Calu3 (cell line): ENCODE data around the gene DLGAP1. TPM values are rescaled to one million over a fixed set of nuclear protein-coding genes. Genes with fewer than 3 reads are reported as not detected.

Source experiments
- BruUV-seq: library from RNA; stranded (reverse); fragments of 400-500 nt; replicated peaks from 2 replicates; lab custom pipeline; 2021; lab: Mats Ljungman, UMichigan
- CTCF ChIA-PET: fragments of 300-600 bp; sonication (Branson Sonifier 250); formaldehyde crosslinking; loops from one replicate; lab custom pipeline; 2022; ENCODE audit warnings: antibody characterized with exemption; lab: Charles Lee
- DNase-seq: peaks from one replicate; pipeline ENCODE4 v3.0.0; 2022
- H3K27ac Mint-ChIP-seq: one replicate; pipeline ENCODE4 v1.8.0; 2022; ENCODE audit warnings: mixed read lengths; ENCODE audit not compliant: unreplicated experiment
- H3K27me3 Mint-ChIP-seq: one replicate; pipeline ENCODE4 v1.8.0; 2022; ENCODE audit warnings: mixed read lengths; ENCODE audit not compliant: unreplicated experiment
- H3K36me3 Mint-ChIP-seq: one replicate; pipeline ENCODE4 v1.8.0; 2022; ENCODE audit warnings: mild to moderate bottlenecking, moderate library complexity, mixed read lengths; ENCODE audit not compliant: insufficient read depth, unreplicated experiment
- H3K4me1 Mint-ChIP-seq: one replicate; pipeline ENCODE4 v1.8.0; 2022; ENCODE audit warnings: mild to moderate bottlenecking, low read depth, mixed read lengths; ENCODE audit not compliant: unreplicated experiment
- H3K4me3 Mint-ChIP-seq: one replicate; pipeline ENCODE4 v1.8.0; 2022; ENCODE audit warnings: mild to moderate bottlenecking, low read depth, moderate library complexity, mixed read lengths; ENCODE audit not compliant: unreplicated experiment
- H3K9me3 Mint-ChIP-seq: one replicate; pipeline ENCODE4 v1.8.0; 2022; ENCODE audit warnings: low read depth, mixed read lengths; ENCODE audit not compliant: unreplicated experiment
- CTCF ChIP-seq: fragments of 200-600 bp; IDR thresholded peaks from one replicate; pipeline ENCODE4 v1.8.0; 2022; ENCODE audit warnings: antibody characterized with exemption; ENCODE audit not compliant: unreplicated experiment
- intact Hi-C: fragments of 100-400 bp; cut with micrococcal nuclease; formaldehyde crosslinking; loops from one replicate; pipeline ENCODE4 v1.10.0; 2022; ENCODE audit not compliant: unreplicated experiment
- total RNA-seq: library from RNA; stranded (reverse); gene quantifications from 2 replicates; pipeline ENCODE4 v1.2.3, GENCODE V29; 2022

DLGAP1 gene
- total RNA-seq, 1 experiment from 2014 or later, result 9.0 TPM

DNA sequence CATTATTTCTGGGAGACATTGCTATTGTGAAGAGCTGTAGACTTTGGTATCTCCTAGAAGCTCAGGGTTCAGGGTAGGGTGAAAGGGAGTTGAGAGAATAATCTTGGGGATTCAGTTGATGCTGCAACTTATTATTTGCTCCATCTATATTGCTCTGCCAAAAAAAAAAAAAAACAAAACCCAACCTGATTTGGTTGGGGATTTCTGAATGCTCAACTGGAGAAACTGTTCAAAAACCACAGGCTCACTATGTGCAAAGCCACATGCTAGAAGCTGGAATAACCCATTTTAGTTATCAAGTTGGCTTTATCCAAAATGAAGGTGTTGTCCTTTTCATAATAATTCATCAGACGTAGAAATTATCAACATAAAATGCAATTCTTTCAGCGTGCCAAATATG, 696.0 kb downstream of the DLGAP1 start:
- no peaks in the 10 kb centered on the region for H3K27me3 Mint-ChIP-seq
- CTCF ChIA-PET, result interaction anchor here (1.2 kb wide), 1 partner anchor 12 kb away, joined by 5 read pairs; no protein-coding TSS in a partner anchor
- intact Hi-C loops, result loop anchor here (5.0 kb wide), 1 partner anchor 37 kb away; no protein-coding TSS in a partner anchor
- peaks cover 10% of the 10 kb centered on the region for H3K36me3 Mint-ChIP-seq
- BruUV-seq, result no TSS peak
- H3K9me3 Mint-ChIP-seq, result peaks cover 8% of the 10 kb centered on the region
- DNase-seq, result no peak
- TF ChIP-seq CTCF, result no peak
- peaks cover 12% of the 10 kb centered on the region for H3K4me1 Mint-ChIP-seq
- no peak overlapping the region for H3K27ac Mint-ChIP-seq
- no peak overlapping the region for H3K4me3 Mint-ChIP-seq

- intact Hi-C loops, result loop anchor here (5.0 kb wide), 1 partner anchor 36 kb away; no protein-coding TSS in a partner anchor
- peak overlapping the region; percentile 9 for H3K27ac Mint-ChIP-seq
- H3K27me3 Mint-ChIP-seq, result no peaks in the 10 kb centered on the region
- H3K36me3 Mint-ChIP-seq, result peaks cover 10% of the 10 kb centered on the region
- BruUV-seq, result no TSS peak
- no peak for TF ChIP-seq CTCF
- H3K9me3 Mint-ChIP-seq, result peaks cover 8% of the 10 kb centered on the region
- peak; percentile 28 for DNase-seq
- CTCF ChIA-PET, result interaction anchor here (1.2 kb wide), 1 partner anchor 13 kb away, joined by 5 read pairs; no protein-coding TSS in a partner anchor
- H3K4me3 Mint-ChIP-seq, result no peak overlapping the region
- H3K4me1 Mint-ChIP-seq, result peaks cover 16% of the 10 kb centered on the region
These were observed 696.6 kb downstream of the DLGAP1 start for GRCh38 chr18:3758531-3758930.

DNA sequence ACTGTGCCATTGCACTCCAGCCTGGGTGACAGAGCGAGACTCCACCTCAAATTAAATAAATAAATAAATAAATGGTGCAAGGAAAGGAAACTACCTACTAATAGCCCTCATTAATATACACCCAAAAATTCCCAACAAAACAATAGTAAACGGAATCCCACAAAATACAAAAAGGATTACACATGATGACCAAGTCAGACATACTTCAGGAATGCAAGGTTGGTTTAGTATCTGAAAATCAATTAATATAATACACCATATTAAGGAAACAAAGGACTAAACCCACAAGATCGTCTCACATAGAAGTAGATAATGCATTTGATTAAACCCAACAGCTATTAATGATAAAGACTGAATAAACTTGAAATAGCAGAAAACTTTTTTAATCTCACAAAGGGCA, 697.7 kb downstream of the DLGAP1 start:
- no peaks in the 10 kb centered on the region for H3K27me3 Mint-ChIP-seq
- H3K4me1 Mint-ChIP-seq, result peaks cover 24% of the 10 kb centered on the region
- intact Hi-C loops, result loop anchor here (5.0 kb wide), 1 partner anchor 35 kb away; no protein-coding TSS in a partner anchor
- H3K9me3 Mint-ChIP-seq, result peaks cover 8% of the 10 kb centered on the region
- CTCF ChIA-PET, result no interaction called here
- DNase-seq, result no peak
- no TSS peak for BruUV-seq
- peaks cover 10% of the 10 kb centered on the region for H3K36me3 Mint-ChIP-seq
- no peak for TF ChIP-seq CTCF
- H3K4me3 Mint-ChIP-seq, result no peak overlapping the region
- no peak overlapping the region for H3K27ac Mint-ChIP-seq

- Mint-ChIP-seq H3K4me3 (no peak overlapping the region), H3K36me3 (peaks cover 5% of the 10 kb centered on the region), H3K4me1 (peaks cover 16% of the 10 kb centered on the region), H3K27me3 (no peaks in the 10 kb centered on the region), H3K27ac (no peak overlapping the region), H3K9me3 (peaks cover 5% of the 10 kb centered on the region)
- BruUV-seq, result no TSS peak
- no peak for DNase-seq
- no peak for TF ChIP-seq CTCF
- CTCF ChIA-PET, result interaction anchor here (0.5 kb wide), 1 partner anchor 28 kb away, joined by 3 read pairs; no protein-coding TSS in a partner anchor
- intact Hi-C loops, result no loop called here
These were observed 702.0 kb downstream of the DLGAP1 start for GRCh38 chr18:3753106-3753505.
